ENCODE results near the gene SVEP1.

Gene SVEP1

DNA sequence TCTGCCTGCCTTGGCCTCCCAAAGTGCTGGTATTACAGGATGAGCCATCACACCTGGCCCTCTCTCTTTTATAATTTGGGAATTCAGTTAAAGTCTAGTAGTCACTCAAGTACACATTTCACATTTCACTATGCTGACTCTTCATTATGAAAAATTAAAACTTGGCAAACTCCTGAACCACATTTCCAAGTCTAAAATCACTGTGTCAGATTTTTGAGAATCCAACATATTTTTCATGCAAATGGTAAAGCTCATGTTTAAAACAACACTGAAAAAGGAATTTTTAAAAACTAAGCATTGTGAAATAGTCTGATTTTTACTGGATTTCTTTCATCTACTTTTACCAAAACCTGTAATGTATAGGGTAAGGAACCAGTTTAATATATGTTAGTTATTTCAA, 92.3 kb downstream of the SVEP1 start:
- no peaks in the 10 kb centered on the region for H3K79me2 ChIP-seq (ENCODE audit: control insufficient read depth, insufficient read depth, low read length)

DNA sequence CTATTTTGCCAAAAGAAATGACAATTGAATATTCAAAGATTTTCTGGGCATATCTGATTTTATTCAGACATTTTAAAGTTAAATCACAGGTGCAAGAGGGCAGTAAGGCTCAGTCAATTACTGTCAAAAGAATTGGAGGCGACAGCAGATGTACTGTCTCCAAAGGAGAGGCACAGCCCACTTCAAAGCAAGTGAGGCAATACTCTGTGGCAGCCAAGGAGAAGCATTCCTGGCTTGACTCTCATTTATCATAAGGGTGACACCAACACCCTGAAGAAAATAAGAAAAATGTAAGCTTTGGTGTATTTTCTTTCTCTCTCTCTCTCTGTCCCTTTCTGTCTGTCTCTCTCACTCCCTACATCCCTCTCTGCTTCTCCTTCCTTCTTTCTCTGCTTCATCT, 93.3 kb downstream of the SVEP1 start:
- H2AK5ac ChIP-seq (ENCODE audit: low read length), result no peak overlapping the region
- H2BK120ac ChIP-seq (ENCODE audit: low read depth, low read length), result no peak overlapping the region
- no peak overlapping the region for H4K5ac ChIP-seq (ENCODE audit: low read length)
- no peak overlapping the region for H3K4me3 ChIP-seq (ENCODE audit: low read length)
- H3K23ac ChIP-seq (ENCODE audit: low read length), result no peak overlapping the region
- no peaks in the 10 kb centered on the region for H3K36me3 ChIP-seq (ENCODE audit: control insufficient read depth, insufficient read depth, low read length)
- no peaks in the 10 kb centered on the region for H3K79me1 ChIP-seq (ENCODE audit: low read length)
- H3K27ac ChIP-seq (ENCODE audit: low read depth, low read length), result no peak overlapping the region
- H3K9ac ChIP-seq (ENCODE audit: low read length), result no peak overlapping the region
- H3K18ac ChIP-seq (ENCODE audit: low read length), result no peak overlapping the region
- H3K56ac ChIP-seq (ENCODE audit: low read length), result no peak overlapping the region
- H4K8ac ChIP-seq (ENCODE audit: low read depth, low read length), result no peak overlapping the region
- no peak overlapping the region for H3K4ac ChIP-seq (ENCODE audit: low read depth, low read length)
- whole genome bisulfite sequencing (ENCODE audit: extremely low coverage, insufficient coverage, low lambda C conversion rate), result no CpG with 5 or more reads among the region's 1 CpG
- DNase-seq, result no peak
- no peaks in the 10 kb centered on the region for H3K4me1 ChIP-seq (ENCODE audit: control insufficient read depth, low read depth, low read length)
- H2BK15ac ChIP-seq (replicated peaks; ENCODE audit: low read depth), result no peak overlapping the region
- H3K79me2 ChIP-seq (ENCODE audit: control insufficient read depth, insufficient read depth, low read length), result no peaks in the 10 kb centered on the region
- H3K27me3 ChIP-seq (ENCODE audit: insufficient read depth, low read length, poor library complexity), result no peaks in the 10 kb centered on the region
- H3K4me2 ChIP-seq (ENCODE audit: low read length), result no peak overlapping the region
- no peak overlapping the region for H2BK5ac ChIP-seq (ENCODE audit: low read length)

More for the DNA sequence above, 92.3 kb downstream of the SVEP1 start:
- Histone ChIP-seq H2AK5ac (ENCODE audit: low read length) (no peak overlapping the region), H2BK15ac (replicated peaks; ENCODE audit: low read depth) (no peak overlapping the region), H3K79me1 (ENCODE audit: low read length) (no peaks in the 10 kb centered on the region), H3K56ac (ENCODE audit: low read length) (no peak overlapping the region), H3K4me3 (ENCODE audit: low read length) (no peak overlapping the region), H2BK120ac (ENCODE audit: low read depth, low read length) (no peak overlapping the region), H3K23ac (ENCODE audit: low read length) (no peak overlapping the region), H3K4me1 (ENCODE audit: control insufficient read depth, low read depth, low read length) (no peaks in the 10 kb centered on the region), H3K4me2 (ENCODE audit: low read length) (no peak overlapping the region), H2BK5ac (ENCODE audit: low read length) (no peak overlapping the region), H3K27me3 (ENCODE audit: insufficient read depth, low read length, poor library complexity) (no peaks in the 10 kb centered on the region), H4K8ac (ENCODE audit: low read depth, low read length) (no peak overlapping the region), H3K36me3 (ENCODE audit: control insufficient read depth, insufficient read depth, low read length) (no peaks in the 10 kb centered on the region), H4K5ac (ENCODE audit: low read length) (no peak overlapping the region), H3K9ac (ENCODE audit: low read length) (no peak overlapping the region), H3K18ac (ENCODE audit: low read length) (no peak overlapping the region), H3K27ac (ENCODE audit: low read depth, low read length) (no peak overlapping the region), H3K4ac (ENCODE audit: low read depth, low read length) (no peak overlapping the region)
- DNase-seq, result no peak

DNA sequence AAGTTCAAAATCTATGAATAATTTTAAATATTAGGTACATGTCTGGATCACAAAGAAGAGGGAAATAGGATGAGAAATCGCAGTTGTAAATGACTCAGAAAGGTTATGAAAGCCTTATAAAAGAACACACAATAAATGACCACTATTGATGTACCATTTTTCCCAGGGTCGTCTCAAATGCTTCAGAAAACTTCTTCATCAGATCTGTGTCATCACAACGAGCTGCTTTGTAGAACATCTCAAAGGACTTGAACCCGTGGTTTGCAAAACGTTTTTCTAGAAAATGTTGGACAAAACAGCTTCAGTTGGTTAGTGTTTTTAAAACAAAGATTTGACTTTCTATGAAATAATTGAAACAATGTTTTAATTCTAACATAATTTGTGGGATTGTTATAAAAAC, 100.1 kb downstream of the SVEP1 start:
- Histone ChIP-seq H4K5ac (ENCODE audit: low read length) (no peak overlapping the region), H3K36me3 (ENCODE audit: control insufficient read depth, insufficient read depth, low read length) (no peaks in the 10 kb centered on the region), H3K79me2 (ENCODE audit: control insufficient read depth, insufficient read depth, low read length) (no peaks in the 10 kb centered on the region), H3K18ac (ENCODE audit: low read length) (no peak overlapping the region), H2BK5ac (ENCODE audit: low read length) (no peak overlapping the region), H3K56ac (ENCODE audit: low read length) (no peak overlapping the region), H3K4me1 (ENCODE audit: control insufficient read depth, low read depth, low read length) (peaks cover 4% of the 10 kb centered on the region), H3K4ac (ENCODE audit: low read depth, low read length) (no peak overlapping the region), H3K4me3 (ENCODE audit: low read length) (no peak overlapping the region), H3K9ac (ENCODE audit: low read length) (no peak overlapping the region), H2BK120ac (ENCODE audit: low read depth, low read length) (no peak overlapping the region), H3K23ac (ENCODE audit: low read length) (no peak overlapping the region), H3K27ac (ENCODE audit: low read depth, low read length) (no peak overlapping the region), H3K79me1 (ENCODE audit: low read length) (no peaks in the 10 kb centered on the region), H3K27me3 (ENCODE audit: insufficient read depth, low read length, poor library complexity) (no peaks in the 10 kb centered on the region), H3K4me2 (ENCODE audit: low read length) (no peak overlapping the region), H2AK5ac (ENCODE audit: low read length) (no peak overlapping the region), H2BK15ac (replicated peaks; ENCODE audit: low read depth) (no peak overlapping the region), H4K8ac (ENCODE audit: low read depth, low read length) (no peak overlapping the region)
- no peak for DNase-seq
- no CpG with 5 or more reads among the region's 5 CpGs for WGBS (ENCODE audit: extremely low coverage, insufficient coverage, low lambda C conversion rate)

DNA sequence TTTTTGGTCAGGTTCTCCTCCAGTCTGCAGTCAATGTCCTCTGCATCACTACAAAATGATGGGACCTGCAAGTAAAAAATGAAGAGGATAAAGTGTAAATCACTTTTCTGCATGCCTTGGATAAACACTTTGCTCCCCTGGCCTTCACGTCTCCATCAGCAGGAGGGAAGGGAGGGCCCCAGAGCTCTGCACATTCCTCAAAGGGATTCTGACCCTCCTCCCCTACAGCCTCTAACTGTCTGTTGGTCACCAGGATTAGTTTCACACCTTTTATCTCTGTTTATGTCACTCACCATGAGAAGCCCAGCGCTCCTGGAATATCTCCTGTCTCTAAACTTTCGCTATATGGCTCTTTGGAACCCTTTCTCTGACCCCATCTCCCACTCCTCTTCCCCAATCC, 103.3 kb downstream of the SVEP1 start:
- H3K4me1 ChIP-seq (ENCODE audit: control insufficient read depth, low read depth, low read length), result peaks cover 4% of the 10 kb centered on the region
- H3K79me1 ChIP-seq (ENCODE audit: low read length), result no peaks in the 10 kb centered on the region
- H2BK120ac ChIP-seq (ENCODE audit: low read depth, low read length), result no peak overlapping the region
- no peak overlapping the region for H3K4me2 ChIP-seq (ENCODE audit: low read length)
- H4K8ac ChIP-seq (ENCODE audit: low read depth, low read length), result no peak overlapping the region
- H3K56ac ChIP-seq (ENCODE audit: low read length), result no peak overlapping the region
- no peaks in the 10 kb centered on the region for H3K36me3 ChIP-seq (ENCODE audit: control insufficient read depth, insufficient read depth, low read length)
- no peaks in the 10 kb centered on the region for H3K27me3 ChIP-seq (ENCODE audit: insufficient read depth, low read length, poor library complexity)
- WGBS (ENCODE audit: extremely low coverage, insufficient coverage, low lambda C conversion rate), result no CpG with 5 or more reads among the region's 3 CpGs
- H3K79me2 ChIP-seq (ENCODE audit: control insufficient read depth, insufficient read depth, low read length), result no peaks in the 10 kb centered on the region
- peak; percentile 90 for DNase-seq
- no peak overlapping the region for H3K9ac ChIP-seq (ENCODE audit: low read length)
- no peak overlapping the region for H2BK15ac ChIP-seq (replicated peaks; ENCODE audit: low read depth)
- no peak overlapping the region for H3K27ac ChIP-seq (ENCODE audit: low read depth, low read length)
- H3K23ac ChIP-seq (ENCODE audit: low read length), result no peak overlapping the region
- H3K4me3 ChIP-seq (ENCODE audit: low read length), result no peak overlapping the region
- H4K5ac ChIP-seq (ENCODE audit: low read length), result no peak overlapping the region
- no peak overlapping the region for H3K18ac ChIP-seq (ENCODE audit: low read length)
- H2BK5ac ChIP-seq (ENCODE audit: low read length), result no peak overlapping the region
- no peak overlapping the region for H3K4ac ChIP-seq (ENCODE audit: low read depth, low read length)
- no peak overlapping the region for H2AK5ac ChIP-seq (ENCODE audit: low read length)

DNA sequence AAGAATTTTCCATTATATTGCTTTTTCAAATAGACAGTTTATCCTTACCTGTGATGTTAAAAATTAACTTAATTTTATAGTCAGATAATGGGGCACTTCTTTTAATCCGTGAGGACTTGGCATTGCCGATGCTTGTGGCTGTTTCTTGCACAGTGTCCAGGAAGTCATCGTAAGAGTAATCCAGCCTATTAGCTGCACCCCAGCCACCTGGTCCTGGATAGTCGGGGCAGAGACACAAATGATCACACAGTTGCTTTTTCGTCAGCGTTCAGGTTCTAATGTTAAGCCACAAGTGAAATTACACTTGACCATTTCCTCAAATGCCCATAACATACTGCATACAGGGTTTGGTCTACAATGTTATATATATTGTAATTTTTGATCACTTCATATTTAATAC, 107.4 kb downstream of the SVEP1 start:
- H3K4me1 ChIP-seq (ENCODE audit: control insufficient read depth, low read depth, low read length), result peaks cover 4% of the 10 kb centered on the region
- H3K36me3 ChIP-seq (ENCODE audit: control insufficient read depth, insufficient read depth, low read length), result no peaks in the 10 kb centered on the region
- no CpG with 5 or more reads among the region's 6 CpGs for WGBS (ENCODE audit: extremely low coverage, insufficient coverage, low lambda C conversion rate)

DNA sequence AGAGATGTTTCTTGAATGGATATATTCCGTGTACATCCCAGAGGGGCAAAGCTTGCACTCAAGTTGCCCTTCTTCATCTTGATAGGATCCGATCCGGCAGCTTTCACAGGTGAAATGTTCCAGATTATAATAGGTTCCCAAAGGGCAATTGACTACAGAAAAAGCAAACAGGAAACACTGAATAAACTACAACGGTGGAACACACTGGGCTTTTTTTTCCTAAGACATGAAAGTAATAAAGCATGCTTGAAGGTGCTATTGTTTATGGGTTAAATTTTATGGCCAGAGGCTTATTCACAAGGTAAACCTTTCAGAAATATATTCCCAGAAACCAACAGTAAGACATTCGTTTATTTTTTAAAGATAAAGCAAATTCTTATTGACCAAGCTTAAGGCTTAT, 110.6 kb downstream of the SVEP1 start:
- H3K27ac ChIP-seq (ENCODE audit: low read depth, low read length), result no peak overlapping the region
- peak overlapping the region; percentile 76 for H4K8ac ChIP-seq (ENCODE audit: low read depth, low read length)
- H3K23ac ChIP-seq (ENCODE audit: low read length), result no peak overlapping the region
- H2BK5ac ChIP-seq (ENCODE audit: low read length), result no peak overlapping the region
- H3K4me1 ChIP-seq (ENCODE audit: control insufficient read depth, low read depth, low read length), result no peaks in the 10 kb centered on the region
- no peak overlapping the region for H2BK120ac ChIP-seq (ENCODE audit: low read depth, low read length)
- no peak for DNase-seq
- no peak overlapping the region for H3K4me2 ChIP-seq (ENCODE audit: low read length)
- H3K79me2 ChIP-seq (ENCODE audit: control insufficient read depth, insufficient read depth, low read length), result no peaks in the 10 kb centered on the region
- H3K56ac ChIP-seq (ENCODE audit: low read length), result no peak overlapping the region
- no peak overlapping the region for H4K5ac ChIP-seq (ENCODE audit: low read length)
- H3K4me3 ChIP-seq (ENCODE audit: low read length), result no peak overlapping the region
- no peak overlapping the region for H3K18ac ChIP-seq (ENCODE audit: low read length)
- no peak overlapping the region for H3K9ac ChIP-seq (ENCODE audit: low read length)
- no peak overlapping the region for H2BK15ac ChIP-seq (replicated peaks; ENCODE audit: low read depth)
- WGBS (ENCODE audit: extremely low coverage, insufficient coverage, low lambda C conversion rate), result no CpG with 5 or more reads among the region's 5 CpGs
- H3K36me3 ChIP-seq (ENCODE audit: control insufficient read depth, insufficient read depth, low read length), result no peaks in the 10 kb centered on the region
- H2AK5ac ChIP-seq (ENCODE audit: low read length), result no peak overlapping the region
- no peaks in the 10 kb centered on the region for H3K79me1 ChIP-seq (ENCODE audit: low read length)
- H3K4ac ChIP-seq (ENCODE audit: low read depth, low read length), result no peak overlapping the region
- no peaks in the 10 kb centered on the region for H3K27me3 ChIP-seq (ENCODE audit: insufficient read depth, low read length, poor library complexity)

More for the DNA sequence above, 107.4 kb downstream of the SVEP1 start:
- H3K79me1 ChIP-seq (ENCODE audit: low read length), result no peaks in the 10 kb centered on the region
- H3K27me3 ChIP-seq (ENCODE audit: insufficient read depth, low read length, poor library complexity), result no peaks in the 10 kb centered on the region
- H3K56ac ChIP-seq (ENCODE audit: low read length), result no peak overlapping the region
- no peak overlapping the region for H3K23ac ChIP-seq (ENCODE audit: low read length)
- H2BK15ac ChIP-seq (replicated peaks; ENCODE audit: low read depth), result no peak overlapping the region
- H3K27ac ChIP-seq (ENCODE audit: low read depth, low read length), result no peak overlapping the region
- H3K18ac ChIP-seq (ENCODE audit: low read length), result no peak overlapping the region
- no peak overlapping the region for H3K4me2 ChIP-seq (ENCODE audit: low read length)
- no peak overlapping the region for H4K5ac ChIP-seq (ENCODE audit: low read length)
- no peak overlapping the region for H3K4ac ChIP-seq (ENCODE audit: low read depth, low read length)
- H2BK120ac ChIP-seq (ENCODE audit: low read depth, low read length), result no peak overlapping the region
- H3K9ac ChIP-seq (ENCODE audit: low read length), result no peak overlapping the region
- H2BK5ac ChIP-seq (ENCODE audit: low read length), result no peak overlapping the region
- no peak overlapping the region for H2AK5ac ChIP-seq (ENCODE audit: low read length)
- no peak overlapping the region for H3K4me3 ChIP-seq (ENCODE audit: low read length)
- H3K79me2 ChIP-seq (ENCODE audit: control insufficient read depth, insufficient read depth, low read length), result no peaks in the 10 kb centered on the region
- no peak overlapping the region for H4K8ac ChIP-seq (ENCODE audit: low read depth, low read length)
- no peak for DNase-seq

Data from mesendoderm (in vitro differentiated cells).